K562 (cell line): ENCODE measurements around the gene TECRL. TPM values are rescaled to one million over a fixed set of nuclear protein-coding genes. Genes with fewer than 3 reads are reported as not detected.

Experiments used
- ATAC-seq: fragments of 200-7000 bp; cut with Tn5 transposase; 3 replicates; pipeline ENCODE4 v1.9.1; 2020; ENCODE audit warnings: moderate library complexity
- BruUV-seq: library from RNA; stranded (reverse); fragments of 400-500 nt; replicated peaks from 2 replicates; lab custom pipeline; 2021; lab: Mats Ljungman, UMichigan
- CTCF ChIA-PET: fragments of 300-600 bp; formaldehyde crosslinking; extraction: SDS; loops from one replicate; lab custom pipeline; 2021; ENCODE audit warnings: low intra/inter-chr PET ratio; lab: Yijun Ruan, JAX
- POLR2A ChIA-PET: fragments of 300-600, 350-650 bp; sonication (Branson Sonifier 250); formaldehyde crosslinking; extraction: SDS; loops from one replicate; lab custom pipeline; 2021; ENCODE audit warnings: antibody characterized with exemption, inconsistent platforms; lab: Yijun Ruan, JAX
- DNase-seq, 4 experiments: peaks; one replicate each; pipeline versions ENCODE4 v3.0.0 to v3.0.0-alpha.2; 2011 to 2018; ENCODE audit warnings: low spot score in 3 of 4, mixed read lengths in 3 of 4; ENCODE audit errors: extremely low read depth in 1 of 4
- FAIRE-seq: peaks from 2 replicates; lab custom pipeline; 2011; peaks lifted over from hg19 to GRCh38; lab: Jason Lieb, UNC
- H2AFZ ChIP-seq: 2 replicates; pipeline ENCODE4 v1.6.0; 2011; ENCODE audit warnings: low read depth, low read length, control low read depth, inconsistent platforms
- H3K27ac ChIP-seq: fragments of 200-600 bp; 3 replicates; pipeline ENCODE4 v1.8.0; 2011; ENCODE audit warnings: low read depth, mild to moderate bottlenecking, control low read depth, inconsistent platforms, low read length, moderate library complexity, mixed read lengths; ENCODE audit errors: extremely low read depth
- H3K27me3 ChIP-seq, 2 experiments: fragments of 300-600 bp in 1 of 2; 2 replicates in 1 of 2; 3 replicates in 1 of 2; pipeline versions ENCODE4 v1.6.0 to v1.8.0; 2011; ENCODE audit warnings: inconsistent platforms in 2 of 2, low read length in 2 of 2, mild to moderate bottlenecking in 1 of 2, mixed read lengths in 1 of 2, moderate library complexity in 1 of 2; ENCODE audit not compliant: control insufficient read depth in 2 of 2, insufficient read depth in 2 of 2
- H3K36me3 ChIP-seq: fragments of 300-600 bp; 3 replicates; pipeline ENCODE4 v1.8.0; 2011; ENCODE audit warnings: mild to moderate bottlenecking, low read length, inconsistent platforms; ENCODE audit not compliant: control insufficient read depth, insufficient read depth
- H3K4me1 ChIP-seq, 2 experiments: fragments of 200-600 bp in 1 of 2; replicated peaks in 1 of 2; 2 replicates in 1 of 2; 3 replicates in 1 of 2; pipeline versions ENCODE4 v1.5.1 to v1.8.0; 2011; ENCODE audit warnings: inconsistent platforms in 2 of 2, low read length in 2 of 2, mild to moderate bottlenecking in 1 of 2, mixed read lengths in 1 of 2, moderate library complexity in 1 of 2; ENCODE audit not compliant: control insufficient read depth in 2 of 2, insufficient read depth in 2 of 2
- H3K4me2 ChIP-seq: 2 replicates; pipeline ENCODE4 v1.6.1; 2011; ENCODE audit warnings: low read length, control low read depth, inconsistent platforms, mixed read lengths; ENCODE audit not compliant: insufficient read depth
- H3K4me3 ChIP-seq: fragments of 200-600 bp; sonication (generic), shearing (Covaris generic); 2 replicates; pipeline ENCODE4 v1.5.1; 2016; ENCODE audit warnings: control low read depth, inconsistent platforms
- H3K79me2 ChIP-seq: fragments of 200-600 bp; 3 replicates; pipeline ENCODE4 v1.8.0; 2011; ENCODE audit warnings: low read length, inconsistent platforms; ENCODE audit not compliant: control insufficient read depth, insufficient read depth
- H3K9ac ChIP-seq, 2 experiments: 2 replicates each; pipeline versions ENCODE4 v1.6.0 to v1.6.1; 2011; ENCODE audit warnings: low read depth in 2 of 2, low read length in 2 of 2, control low read depth in 1 of 2, inconsistent platforms in 1 of 2, mild to moderate bottlenecking in 1 of 2, mixed read lengths in 1 of 2; ENCODE audit not compliant: insufficient read depth in 1 of 2
- H3K9me1 ChIP-seq: one replicate; pipeline ENCODE4 v1.6.0; 2011; ENCODE audit warnings: inconsistent platforms, mild to moderate bottlenecking, low read length, moderate library complexity; ENCODE audit not compliant: control insufficient read depth, insufficient read depth
- H3K9me3 ChIP-seq: replicated peaks from 2 replicates; pipeline ENCODE4 v1.5.1; 2011; ENCODE audit warnings: low read depth, low read length, inconsistent platforms; ENCODE audit not compliant: control insufficient read depth, insufficient read depth
- H4K20me1 ChIP-seq: replicated peaks from 2 replicates; pipeline ENCODE4 v1.6.1; 2011; ENCODE audit warnings: low read length, inconsistent platforms, mixed read lengths; ENCODE audit not compliant: control insufficient read depth, insufficient read depth
- ADNP ChIP-seq: fragments of 200-800 bp; sonication (Bioruptor generic); IDR thresholded peaks from 2 replicates; pipeline ENCODE4 v1.6.1; 2016; ENCODE audit warnings: missing genetic modification characterization, missing compliant biosample characterization
- BDP1 ChIP-seq: IDR thresholded peaks from 3 replicates; pipeline ENCODE4 v1.6.1; 2011; ENCODE audit not compliant: insufficient read length, insufficient read depth
- CCAR2 ChIP-seq: fragments of 200-400 bp; formaldehyde crosslinking; IDR thresholded peaks from 2 replicates; pipeline ENCODE4 v1.6.1; 2017; ENCODE audit warnings: mild to moderate bottlenecking, low read depth, low read length
- GATA2 ChIP-seq: sonication (generic); formaldehyde crosslinking; IDR thresholded peaks from 2 replicates; pipeline ENCODE4 v1.4.0; 2020; ENCODE audit warnings: mild to moderate bottlenecking, missing genetic modification reagents
- LARP7 ChIP-seq: fragments of 450-650 bp; IDR thresholded peaks from 2 replicates; pipeline ENCODE4 v1.6.1; 2016
- MED1 ChIP-seq: sonication (generic); formaldehyde crosslinking; IDR thresholded peaks from 2 replicates; pipeline ENCODE4 v1.8.1; 2023; ENCODE audit warnings: missing genetic modification reagents, borderline replicate concordance
- PPARD ChIP-seq: fragments of 250-450 bp; sonication (Bioruptor Pico); IDR thresholded peaks from 2 replicates; pipeline ENCODE4 v1.8.0; 2022; ENCODE audit warnings: inconsistent platforms, mild to moderate bottlenecking, moderate library complexity
- SAFB ChIP-seq: fragments of 200-400 bp; formaldehyde crosslinking; IDR thresholded peaks from 2 replicates; pipeline ENCODE4 v1.6.1; 2017; ENCODE audit warnings: low read depth, low read length, borderline replicate concordance
- TGIF2 ChIP-seq: sonication (generic); formaldehyde crosslinking; IDR thresholded peaks from 2 replicates; pipeline ENCODE4 v1.8.1; 2022; ENCODE audit warnings: mild to moderate bottlenecking, missing genetic modification reagents, moderate library complexity
- ZNF444 ChIP-seq: fragments of 250-450 bp; sonication (Bioruptor Pico); IDR thresholded peaks from 2 replicates; pipeline ENCODE4 v1.4.0; 2020; ENCODE audit warnings: mild to moderate bottlenecking, moderate library complexity
- WGBS: fragments of 100-300 bp; shearing (Covaris generic); methylation state at CpG from one replicate; pipeline ENCODE4 v1.1.6; 2016; ENCODE audit warnings: low coverage, mixed read lengths; ENCODE audit not compliant: insufficient coverage; ENCODE audit errors: missing lambda C conversion rate; 5-methylcytosine and 5-hydroxymethylcytosine counted together
- in situ Hi-C: fragments of 300-500 bp; cut with MboI; formaldehyde crosslinking; loops from 4 replicates; pipeline ENCODE4 v1.15.0; 2018; ENCODE audit warnings: inconsistent platforms, mixed read lengths
- intact Hi-C: fragments of 100-400 bp; cut with micrococcal nuclease; formaldehyde crosslinking; loops from 2 replicates; pipeline ENCODE4 v1.14.2; 2022
- polyA plus RNA-seq, 8 experiments: library from polyadenylated mRNA; depleted of rRNA in 4 of 8; stranded (reverse) in 5 of 8; unstranded in 3 of 8; fragments of >200 nt; fragmentation: Nextera tagmentation in 2 of 8; fragmentation: Illumina TruSeq in 1 of 8; extraction: Ambion mirVana in 2 of 8; extraction: Trizol in 1 of 8; gene quantifications; 2 replicates each; pipeline versions ENCODE4 v1.2.1 to v1.2.3, GENCODE V29; 2011 to 2014; ENCODE audit warnings: inconsistent platforms in 1 of 8, missing spikeins in 1 of 8
- total RNA-seq, 7 experiments: library from RNA; depleted of rRNA in 6 of 7; stranded (reverse); fragments of >200 nt in 6 of 7; fragmentation: Illumina TruSeq in 2 of 7; extraction: Trizol in 2 of 7; gene quantifications; 2 replicates each; pipeline versions ENCODE4 v1.2.1 to v1.2.3, GENCODE V29; 2011 to 2021; ENCODE audit warnings: low replicate concordance in 1 of 7
- TF ChIP-seq, protein P1 (sequence below): sonication (generic); formaldehyde crosslinking; IDR thresholded peaks from 2 replicates; pipeline ENCODE4 v1.8.0; 2023; ENCODE audit warnings: missing genetic modification reagents, mild to moderate bottlenecking, borderline replicate concordance
- TF ChIP-seq, protein P2 (sequence below): fragments of 450-650 bp; formaldehyde crosslinking; IDR thresholded peaks from 2 replicates; pipeline ENCODE4 v1.4.0; 2022; ENCODE audit warnings: missing genetic modification characterization

The TECRL gene
- total and polyA plus RNA-seq, 9 of the 15 experiments (the other 6 are each of a cell fraction or from before 2014, with no cell fraction given): not detected

DNA sequence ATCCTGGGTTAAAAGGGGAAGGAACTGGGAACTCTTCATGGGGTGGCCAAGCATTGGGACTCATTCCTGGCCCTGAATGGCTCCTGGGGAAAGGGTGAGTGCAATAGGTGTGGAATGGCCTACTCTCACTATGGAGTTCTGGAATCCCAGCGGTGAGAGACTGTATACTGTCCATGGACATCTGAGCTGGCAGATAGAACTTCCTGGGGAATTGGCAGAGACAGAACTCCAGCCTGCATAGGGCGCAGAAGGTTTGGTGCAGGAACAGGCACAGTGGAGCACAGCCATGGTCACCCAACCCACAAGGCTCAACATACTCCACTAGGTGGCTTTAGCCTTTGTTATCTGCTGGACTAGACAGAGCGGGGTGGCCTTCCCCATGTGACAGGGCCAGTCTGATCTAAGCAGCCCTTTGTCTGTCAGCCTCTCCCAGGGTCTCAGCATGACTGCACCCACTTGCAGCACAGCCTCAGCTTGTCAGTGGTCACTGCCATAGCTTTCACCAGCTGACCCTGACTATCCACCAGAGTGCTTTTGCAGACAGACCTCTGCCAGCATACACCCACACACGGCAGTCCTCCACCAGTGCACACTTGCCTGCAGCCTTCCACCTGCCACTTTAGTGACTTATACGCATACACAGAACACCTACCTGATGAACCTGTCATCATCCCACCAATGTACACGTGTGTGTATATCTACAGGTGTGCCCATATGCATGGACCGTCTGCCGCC is 48.4 kb downstream of the TECRL start:
- FAIRE-seq (no peak), DNase-seq (no peak), ATAC-seq (no peak)
- Histone ChIP-seq H3K4me3 (no peak overlapping the region), H2AFZ (no peak overlapping the region), H3K9me3 (no peaks in the 10 kb centered on the region), H3K27ac (no peak overlapping the region), H3K4me2 (no peak overlapping the region), H4K20me1 (no peaks in the 10 kb centered on the region), H3K4me1 (no peaks in the 10 kb centered on the region), H3K79me2 (no peaks in the 10 kb centered on the region), H3K9me1 (no peaks in the 10 kb centered on the region), H3K36me3 (no peaks in the 10 kb centered on the region), H3K27me3 (no peaks in the 10 kb centered on the region), H3K9ac (no peak overlapping the region)
- 0% methylated on average over 8 of the region's 8 CpGs for WGBS
- in situ Hi-C loops (no loop called here), intact Hi-C loops (no loop called here)
- TF ChIP-seq, protein P1, sequence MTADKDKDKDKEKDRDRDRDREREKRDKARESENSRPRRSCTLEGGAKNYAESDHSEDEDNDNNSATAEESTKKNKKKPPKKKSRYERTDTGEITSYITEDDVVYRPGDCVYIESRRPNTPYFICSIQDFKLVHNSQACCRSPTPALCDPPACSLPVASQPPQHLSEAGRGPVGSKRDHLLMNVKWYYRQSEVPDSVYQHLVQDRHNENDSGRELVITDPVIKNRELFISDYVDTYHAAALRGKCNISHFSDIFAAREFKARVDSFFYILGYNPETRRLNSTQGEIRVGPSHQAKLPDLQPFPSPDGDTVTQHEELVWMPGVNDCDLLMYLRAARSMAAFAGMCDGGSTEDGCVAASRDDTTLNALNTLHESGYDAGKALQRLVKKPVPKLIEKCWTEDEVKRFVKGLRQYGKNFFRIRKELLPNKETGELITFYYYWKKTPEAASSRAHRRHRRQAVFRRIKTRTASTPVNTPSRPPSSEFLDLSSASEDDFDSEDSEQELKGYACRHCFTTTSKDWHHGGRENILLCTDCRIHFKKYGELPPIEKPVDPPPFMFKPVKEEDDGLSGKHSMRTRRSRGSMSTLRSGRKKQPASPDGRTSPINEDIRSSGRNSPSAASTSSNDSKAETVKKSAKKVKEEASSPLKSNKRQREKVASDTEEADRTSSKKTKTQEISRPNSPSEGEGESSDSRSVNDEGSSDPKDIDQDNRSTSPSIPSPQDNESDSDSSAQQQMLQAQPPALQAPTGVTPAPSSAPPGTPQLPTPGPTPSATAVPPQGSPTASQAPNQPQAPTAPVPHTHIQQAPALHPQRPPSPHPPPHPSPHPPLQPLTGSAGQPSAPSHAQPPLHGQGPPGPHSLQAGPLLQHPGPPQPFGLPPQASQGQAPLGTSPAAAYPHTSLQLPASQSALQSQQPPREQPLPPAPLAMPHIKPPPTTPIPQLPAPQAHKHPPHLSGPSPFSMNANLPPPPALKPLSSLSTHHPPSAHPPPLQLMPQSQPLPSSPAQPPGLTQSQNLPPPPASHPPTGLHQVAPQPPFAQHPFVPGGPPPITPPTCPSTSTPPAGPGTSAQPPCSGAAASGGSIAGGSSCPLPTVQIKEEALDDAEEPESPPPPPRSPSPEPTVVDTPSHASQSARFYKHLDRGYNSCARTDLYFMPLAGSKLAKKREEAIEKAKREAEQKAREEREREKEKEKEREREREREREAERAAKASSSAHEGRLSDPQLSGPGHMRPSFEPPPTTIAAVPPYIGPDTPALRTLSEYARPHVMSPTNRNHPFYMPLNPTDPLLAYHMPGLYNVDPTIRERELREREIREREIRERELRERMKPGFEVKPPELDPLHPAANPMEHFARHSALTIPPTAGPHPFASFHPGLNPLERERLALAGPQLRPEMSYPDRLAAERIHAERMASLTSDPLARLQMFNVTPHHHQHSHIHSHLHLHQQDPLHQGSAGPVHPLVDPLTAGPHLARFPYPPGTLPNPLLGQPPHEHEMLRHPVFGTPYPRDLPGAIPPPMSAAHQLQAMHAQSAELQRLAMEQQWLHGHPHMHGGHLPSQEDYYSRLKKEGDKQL (CRISPR knock-in tag): no peak
- TF ChIP-seq, protein P2, sequence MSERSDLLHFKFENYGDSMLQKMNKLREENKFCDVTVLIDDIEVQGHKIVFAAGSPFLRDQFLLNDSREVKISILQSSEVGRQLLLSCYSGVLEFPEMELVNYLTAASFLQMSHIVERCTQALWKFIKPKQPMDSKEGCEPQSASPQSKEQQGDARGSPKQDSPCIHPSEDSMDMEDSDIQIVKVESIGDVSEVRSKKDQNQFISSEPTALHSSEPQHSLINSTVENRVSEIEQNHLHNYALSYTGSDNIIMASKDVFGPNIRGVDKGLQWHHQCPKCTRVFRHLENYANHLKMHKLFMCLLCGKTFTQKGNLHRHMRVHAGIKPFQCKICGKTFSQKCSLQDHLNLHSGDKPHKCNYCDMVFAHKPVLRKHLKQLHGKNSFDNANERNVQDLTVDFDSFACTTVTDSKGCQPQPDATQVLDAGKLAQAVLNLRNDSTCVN (CRISPR knock-in tag): no peak
- TF ChIP-seq SAFB (no peak), MED1 (CRISPR knock-in tag) (no peak), PPARD (no peak), ADNP (tag) (no peak), LARP7 (no peak), GATA2 (CRISPR knock-in tag) (no peak), BDP1 (no peak), TGIF2 (CRISPR knock-in tag) (no peak), ZNF444 (CRISPR knock-in tag) (no peak), CCAR2 (no peak)
- CTCF ChIA-PET: no interaction called here
- POLR2A ChIA-PET: no interaction called here
- no TSS peak for BruUV-seq
